GM12878 (cell line): ENCODE measurements around the gene THAP3. TPM values are rescaled to one million over a fixed set of nuclear protein-coding genes. Genes with fewer than 3 reads are reported as not detected.

ENCODE experiments used
- ATAC-seq: fragments of 200-7000 bp; cut with Tn5 transposase; 3 replicates; pipeline ENCODE4 v1.9.1; 2020; ENCODE audit warnings: mild to moderate bottlenecking, moderate library complexity
- BruUV-seq: library from RNA; stranded (reverse); fragments of 400-500 nt; replicated peaks from 2 replicates; lab custom pipeline; 2021; lab: Mats Ljungman, UMichigan
- CTCF ChIA-PET: fragments of 300-600 bp; sonication (Branson Sonifier 250); formaldehyde crosslinking; extraction: SDS; loops from one replicate; lab custom pipeline; 2021; ENCODE audit warnings: inconsistent platforms; lab: Yijun Ruan, JAX
- POLR2A ChIA-PET: fragments of 350-600 bp; formaldehyde crosslinking; extraction: SDS; loops from one replicate; lab custom pipeline; 2021; ENCODE audit warnings: inconsistent platforms; lab: Charles Lee
- RAD21 ChIA-PET: fragments of 300-600 bp; sonication (Branson Sonifier 250); formaldehyde crosslinking; loops from one replicate; lab custom pipeline; 2023; ENCODE audit warnings: antibody characterized with exemption; ENCODE audit not compliant: unreplicated experiment; lab: Charles Lee
- SMC1A ChIA-PET: fragments of 300-600 bp; sonication (Branson Sonifier 250); formaldehyde crosslinking; loops from one replicate; lab custom pipeline; 2023; ENCODE audit not compliant: unreplicated experiment, uncharacterized antibody; lab: Charles Lee
- DNase-seq: peaks from one replicate; pipeline ENCODE4 v3.0.0-alpha.2; 2011; ENCODE audit warnings: low read depth, low spot score
- FAIRE-seq: peaks from 3 replicates; lab custom pipeline; 2011; peaks lifted over from hg19 to GRCh38; lab: Jason Lieb, UNC
- H2AFZ ChIP-seq: 2 replicates; pipeline ENCODE4 v1.6.0; 2011; ENCODE audit warnings: low read depth, low read length, control low read depth; ENCODE audit not compliant: control insufficient read depth
- H3K27ac ChIP-seq: 2 replicates; pipeline ENCODE4 v1.5.1; 2011; ENCODE audit warnings: control low read depth; ENCODE audit not compliant: control insufficient read depth, insufficient read depth
- H3K27me3 ChIP-seq, 2 experiments: replicated peaks in 1 of 2; 2 replicates each; pipeline versions ENCODE4 v1.6.0 to v1.6.1; 2011; ENCODE audit warnings: low read length in 1 of 2; ENCODE audit not compliant: control insufficient read depth in 2 of 2, insufficient read depth in 2 of 2
- H3K36me3 ChIP-seq, 2 experiments: 2 replicates each; pipeline ENCODE4 v1.5.1; 2011; ENCODE audit warnings: low read length in 1 of 2; ENCODE audit not compliant: control insufficient read depth in 2 of 2, insufficient read depth in 2 of 2
- H3K4me1 ChIP-seq: 2 replicates; pipeline ENCODE4 v1.6.1; 2011; ENCODE audit warnings: mild to moderate bottlenecking, low read length, moderate library complexity, mixed read lengths; ENCODE audit not compliant: control insufficient read depth, insufficient read depth
- H3K4me2 ChIP-seq: 2 replicates; pipeline ENCODE4 v1.6.0; 2011; ENCODE audit warnings: control low read depth; ENCODE audit not compliant: control insufficient read depth, insufficient read depth
- H3K4me3 ChIP-seq: fragments of 200-600 bp; sonication (generic); 2 replicates; pipeline ENCODE4 v1.5.1; 2016
- H3K79me2 ChIP-seq: 2 replicates; pipeline ENCODE4 v1.6.0; 2011; ENCODE audit warnings: low read length; ENCODE audit not compliant: control insufficient read depth, insufficient read depth
- H3K9ac ChIP-seq: 2 replicates; pipeline ENCODE4 v1.8.0; 2011; ENCODE audit warnings: low read length, control low read depth, mixed read lengths; ENCODE audit not compliant: control insufficient read depth, insufficient read depth
- H3K9me3 ChIP-seq: replicated peaks from 3 replicates; pipeline ENCODE4 v1.5.1; 2011; ENCODE audit warnings: mild to moderate bottlenecking, low read length; ENCODE audit not compliant: control insufficient read depth, insufficient read depth
- H4K20me1 ChIP-seq: 2 replicates; pipeline ENCODE4 v1.6.0; 2011; ENCODE audit not compliant: control insufficient read depth, insufficient read depth
- CBFB ChIP-seq: IDR thresholded peaks from 2 replicates; pipeline ENCODE4 v1.6.1; 2016; ENCODE audit warnings: antibody characterized with exemption, low read depth
- CEBPB ChIP-seq, 2 experiments: fragments of 150-350 bp in 1 of 2; IDR thresholded peaks; 2 replicates each; pipeline ENCODE4 v1.6.1; 2012 to 2014; ENCODE audit warnings: low read depth in 2 of 2, low read length in 2 of 2, borderline replicate concordance in 1 of 2, inconsistent platforms in 1 of 2
- CREB1 ChIP-seq: IDR thresholded peaks from 2 replicates; pipeline ENCODE4 v1.6.1; 2012; ENCODE audit warnings: low read depth, mild to moderate bottlenecking, inconsistent platforms
- CUX1 ChIP-seq: IDR thresholded peaks from 2 replicates; pipeline ENCODE4 v1.6.1; 2012; ENCODE audit warnings: improper control_type of control experiment, low read depth, low read length; ENCODE audit not compliant: insufficient replicate concordance
- EP300 ChIP-seq, 2 experiments: fragments of 150-350 bp in 1 of 2; IDR thresholded peaks; 2 replicates each; pipeline ENCODE4 v1.6.1; 2011 to 2012; ENCODE audit warnings: low read depth in 2 of 2, low read length in 2 of 2, borderline replicate concordance in 1 of 2, improper control_type of control experiment in 1 of 2, inconsistent platforms in 1 of 2; ENCODE audit not compliant: control insufficient read depth in 1 of 2
- HCFC1 ChIP-seq: fragments of 150-350 bp; IDR thresholded peaks from 2 replicates; pipeline ENCODE4 v1.6.1; 2014; ENCODE audit warnings: low read length
- PKNOX1 ChIP-seq: fragments of 450-650 bp; IDR thresholded peaks from 2 replicates; pipeline ENCODE4 v1.6.1; 2016; ENCODE audit warnings: mild to moderate bottlenecking
- PML ChIP-seq: IDR thresholded peaks from 2 replicates; pipeline ENCODE4 v1.6.1; 2012; ENCODE audit warnings: low read length, inconsistent platforms
- REST ChIP-seq: IDR thresholded peaks from 2 replicates; pipeline ENCODE4 v1.6.1; 2012; ENCODE audit warnings: mild to moderate bottlenecking, low read depth, low read length
- RFX5 ChIP-seq: IDR thresholded peaks from 2 replicates; pipeline ENCODE4 v1.6.1; 2011; ENCODE audit warnings: low read depth, low read length, improper control_type of control experiment
- ZNF384 ChIP-seq: IDR thresholded peaks from 2 replicates; pipeline ENCODE4 v1.6.1; 2012; ENCODE audit warnings: low read depth, mild to moderate bottlenecking, low read length, improper control_type of control experiment, borderline replicate concordance
- whole genome bisulfite sequencing: methylation state at CpG from one replicate; pipeline ENCODE4 v1.1.6; 2016; ENCODE audit warnings: low lambda C conversion rate; ENCODE audit not compliant: insufficient replicate concordance, insufficient coverage; ENCODE audit errors: missing lambda C conversion rate; 5-methylcytosine and 5-hydroxymethylcytosine counted together
- in situ Hi-C: fragments of 300-500 bp; cut with MboI; formaldehyde crosslinking; loops from 9 replicates; pipeline ENCODE4 v1.14.3; 2018; ENCODE audit warnings: mixed read lengths
- intact Hi-C: fragments of 100-400 bp; cut with micrococcal nuclease; formaldehyde crosslinking; loops from one replicate; pipeline ENCODE4 v1.14.2; 2022; ENCODE audit not compliant: unreplicated experiment
- polyA plus RNA-seq, 11 experiments: library from polyadenylated mRNA; depleted of rRNA in 4 of 11; unstranded in 6 of 11; stranded (reverse) in 5 of 11; fragments of >200 nt; fragmentation: Nextera tagmentation in 4 of 11; fragmentation: Illumina TruSeq in 1 of 11; extraction: Ambion mirVana in 4 of 11; extraction: Trizol in 1 of 11; gene quantifications; 1 replicate in 1 of 11; 2 replicates in 10 of 11; pipeline versions ENCODE4 v1.2.1 to v1.2.3, GENCODE V29; 2011 to 2016; ENCODE audit warnings: inconsistent platforms in 2 of 11, missing spikeins in 2 of 11, low read depth in 1 of 11
- total RNA-seq, 4 experiments: library from RNA; depleted of rRNA in 3 of 4; stranded (reverse); fragments of >200 nt in 3 of 4; fragmentation: Illumina TruSeq in 1 of 4; extraction: Trizol in 1 of 4; gene quantifications; 2 replicates each; pipeline versions ENCODE4 v1.2.1 to v1.2.3, GENCODE V29; 2013 to 2021

Gene THAP3
- total and polyA plus RNA-seq, 10 of the 15 experiments (the other 5 are each of a cell fraction or from before 2014, with no cell fraction given): 1.5 to 19.5 (median 11.9) TPM

- in situ Hi-C loops (no loop called here), intact Hi-C loops (no loop called here)
- no peaks in the 10 kb centered on the region for H4K20me1 ChIP-seq
- H3K27me3 ChIP-seq: no peaks in the 10 kb centered on the region
- H3K9me3 ChIP-seq: no peaks in the 10 kb centered on the region
- ChIA-PET CTCF (no interaction called here), RAD21 (no interaction called here), SMC1A (no interaction called here), POLR2A (no interaction called here)
- H2AFZ ChIP-seq: no peak overlapping the region
- no peaks in the 10 kb centered on the region for H3K79me2 ChIP-seq
- FAIRE-seq (no peak), ATAC-seq (no peak), DNase-seq (no peak)
- peaks cover 12 to 32% of the 10 kb centered on the region in 2 experiments for H3K36me3 ChIP-seq
- no peaks in the 10 kb centered on the region for H3K4me1 ChIP-seq
- H3K4me3 ChIP-seq: no peak overlapping the region
- H3K9ac ChIP-seq: no peak overlapping the region
- H3K4me2 ChIP-seq: no peak overlapping the region
- WGBS: 92% methylated on average over 38 of the region's 38 CpGs
- H3K27ac ChIP-seq: no peak overlapping the region
- BruUV-seq: no TSS peak
- no peak for TF ChIP-seq CEBPB (IDR thresholded peaks at IDR 0.05; ENCODE audit: borderline replicate concordance in 1 of 2, low read depth in 2 of 2, low read length in 2 of 2)
- no peak for TF ChIP-seq PKNOX1
- no peak for TF ChIP-seq EP300 (IDR thresholded peaks at IDR 0.05; ENCODE audit: borderline replicate concordance in 1 of 2, control insufficient read depth in 1 of 2, low read depth in 2 of 2, low read length in 2 of 2)
- no peak for TF ChIP-seq ZNF384
- TF ChIP-seq CBFB: no peak
- TF ChIP-seq REST: no peak
- TF ChIP-seq CREB1: no peak
- no peak for TF ChIP-seq RFX5
- no peak for TF ChIP-seq PML
- TF ChIP-seq HCFC1: no peak
- TF ChIP-seq CUX1: no peak
Measured at GRCh38 chr1:6592865-6593593, 31.6 kb upstream of the THAP3 start.
